GM19324 (cell line): ENCODE data around the gene CLIC6.

Experiments used
- ATAC-seq: cut with Tn5 transposase; IDR thresholded peaks from one replicate; pipeline ENCODE4 v1.9.1; 2021; ENCODE audit warnings: mild to moderate bottlenecking, moderate library complexity; ENCODE audit not compliant: unreplicated experiment, low FRiP score

Gene CLIC6

GRCh38 chr21:34668803-34669148, at the start of gene CLIC6:
CLIC6 (plus strand) TSS chr21:34668994; CDS start chr21:34669389, 395 bp downstream.
- no peak for ATAC-seq

GRCh38 chr21:34619841-34620665, 48.7 kb upstream of the CLIC6 start:
- no peak for ATAC-seq

GRCh38 chr21:34621434-34622350, 47.1 kb upstream of the CLIC6 start:
- no peak for ATAC-seq

GRCh38 chr21:34623516-34623915, 45.3 kb upstream of the CLIC6 start:
- no peak for ATAC-seq

DNA sequence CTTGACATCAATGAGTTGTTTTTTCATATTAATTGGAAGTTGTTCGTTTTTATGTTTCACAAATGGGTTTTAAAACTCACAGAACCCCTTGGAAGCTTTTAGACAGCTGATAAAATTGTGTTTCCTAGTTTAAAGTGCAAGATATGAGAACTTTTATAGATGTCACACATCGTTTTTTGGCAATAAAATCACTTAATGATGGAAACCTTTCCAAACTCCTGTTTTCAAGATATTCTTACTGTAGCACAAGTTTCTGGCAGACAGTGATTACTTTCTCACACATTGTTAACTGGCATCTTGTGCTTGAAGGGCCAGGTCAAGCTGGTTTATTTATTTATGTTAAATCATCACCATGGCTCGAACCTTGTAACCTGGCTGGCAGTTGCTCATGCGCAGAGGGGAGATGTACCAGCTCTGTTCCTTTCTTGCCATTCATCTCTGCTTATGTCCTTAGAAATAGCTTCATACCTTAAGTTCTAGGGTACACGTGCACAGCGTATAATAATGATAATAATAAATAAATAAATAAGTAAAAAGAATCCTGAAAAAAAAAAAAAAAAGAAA, 43.7 kb upstream of the CLIC6 start:
- no peak for ATAC-seq

DNA sequence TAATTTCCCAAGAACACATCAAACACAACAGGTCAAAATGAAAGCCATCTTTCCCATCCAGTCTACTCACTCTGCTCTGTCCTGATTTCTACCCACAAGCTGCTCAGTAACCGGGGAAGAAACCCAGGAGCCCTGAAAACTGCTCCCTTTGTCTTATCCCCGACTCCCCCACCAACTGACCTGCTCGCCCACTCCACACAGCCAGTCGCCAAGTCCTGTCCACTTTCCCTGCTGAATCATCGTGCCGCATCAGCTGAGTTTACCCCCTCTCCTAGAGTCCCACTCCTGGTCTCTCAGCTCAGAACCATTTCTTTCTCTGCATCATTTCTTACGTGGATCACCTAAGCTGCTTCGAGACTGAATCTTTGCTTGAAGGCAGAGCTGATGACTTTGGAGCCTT, 42.7 kb upstream of the CLIC6 start:
- ATAC-seq = no peak

GRCh38 chr21:34630536-34631143, 38.2 kb upstream of the CLIC6 start:
- no peak for ATAC-seq

GRCh38 chr21:34632498-34632897, 36.3 kb upstream of the CLIC6 start:
- no peak for ATAC-seq

DNA sequence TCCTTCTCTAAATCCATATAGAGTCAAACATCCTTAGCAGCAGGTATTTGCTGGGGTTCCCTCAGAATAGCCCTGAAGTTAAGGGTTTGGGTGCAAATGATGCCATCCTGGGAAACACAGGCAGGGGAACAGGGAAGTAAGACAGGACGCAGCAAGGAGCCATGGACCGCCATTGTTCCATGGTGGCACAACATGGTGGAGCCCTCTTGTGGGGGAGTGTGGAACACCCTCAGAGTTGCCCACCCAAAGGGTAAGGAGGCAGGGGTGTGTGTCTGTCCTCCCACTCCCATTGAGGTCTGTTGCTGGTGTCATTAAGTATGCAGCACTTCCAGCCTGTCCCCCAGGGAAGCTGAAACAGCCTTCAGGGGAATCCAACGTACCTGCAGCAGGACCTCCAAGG, 33.5 kb upstream of the CLIC6 start:
- ATAC-seq = no peak

DNA sequence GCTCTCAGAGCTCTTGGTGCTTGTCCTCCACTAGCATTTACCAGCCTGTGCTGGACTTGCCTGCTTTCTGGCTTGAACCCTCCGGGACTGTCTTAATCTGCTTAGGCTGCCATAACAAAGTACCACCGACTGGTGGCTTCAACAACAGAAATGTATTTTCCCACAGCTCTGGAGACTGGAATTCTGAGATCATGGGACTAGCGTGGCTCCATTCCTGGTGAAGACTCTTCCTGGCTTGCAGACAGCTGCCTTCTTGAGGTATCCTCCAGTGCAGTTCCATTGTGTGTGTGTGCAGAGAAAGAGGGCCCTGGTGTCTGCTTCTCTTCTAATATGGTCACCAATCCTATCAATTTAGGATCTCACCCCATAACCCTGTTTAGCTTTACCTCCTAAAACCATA, 31.8 kb upstream of the CLIC6 start:
- no peak for ATAC-seq

DNA sequence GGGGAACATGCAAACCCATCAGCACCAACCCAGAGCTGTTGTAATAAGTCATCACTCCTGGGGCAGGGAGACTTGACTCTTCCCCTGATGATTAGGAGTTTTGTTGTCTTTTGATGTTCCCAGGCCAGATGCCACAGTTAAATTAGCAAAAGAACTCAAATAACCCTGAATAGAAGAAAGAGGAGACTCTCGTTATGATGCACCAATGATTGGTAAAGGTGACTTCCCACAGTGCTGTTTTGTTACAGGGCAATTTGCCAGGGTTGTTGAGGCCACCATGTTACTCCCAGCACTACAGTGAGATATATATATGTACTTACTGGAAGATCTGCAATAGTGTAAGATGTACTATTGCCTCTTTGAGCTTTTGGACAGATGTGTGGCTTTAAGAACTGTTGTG, 29.5 kb upstream of the CLIC6 start:
- ATAC-seq = no peak

- no peak for ATAC-seq
Observed at GRCh38 chr21:34639882-34640788, 28.7 kb upstream of the CLIC6 start.

GRCh38 chr21:34640858-34641257, 27.9 kb upstream of the CLIC6 start:
- ATAC-seq = no peak

- no peak for ATAC-seq
Observed at GRCh38 chr21:34642211-34643075, 26.4 kb upstream of the CLIC6 start.

DNA sequence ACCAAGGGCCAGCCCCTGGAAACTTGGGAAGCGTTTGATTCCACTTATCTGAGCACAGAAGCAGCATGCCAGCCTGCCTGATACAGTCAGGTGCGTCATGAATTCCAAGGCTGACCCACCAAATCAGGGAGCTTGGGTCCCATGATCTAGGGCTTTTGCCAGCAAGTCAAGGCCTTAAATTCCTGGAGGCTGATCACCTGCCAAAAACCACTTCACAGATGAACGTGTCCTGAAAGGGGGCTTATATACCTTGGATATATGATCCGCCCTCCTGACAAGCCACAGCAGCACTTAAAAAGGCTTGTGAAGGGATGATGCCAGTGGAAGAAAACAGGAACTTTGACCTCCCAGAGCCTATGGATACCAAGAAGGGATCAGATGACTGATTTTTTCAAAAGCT, 24.0 kb upstream of the CLIC6 start:
- ATAC-seq = no peak

DNA sequence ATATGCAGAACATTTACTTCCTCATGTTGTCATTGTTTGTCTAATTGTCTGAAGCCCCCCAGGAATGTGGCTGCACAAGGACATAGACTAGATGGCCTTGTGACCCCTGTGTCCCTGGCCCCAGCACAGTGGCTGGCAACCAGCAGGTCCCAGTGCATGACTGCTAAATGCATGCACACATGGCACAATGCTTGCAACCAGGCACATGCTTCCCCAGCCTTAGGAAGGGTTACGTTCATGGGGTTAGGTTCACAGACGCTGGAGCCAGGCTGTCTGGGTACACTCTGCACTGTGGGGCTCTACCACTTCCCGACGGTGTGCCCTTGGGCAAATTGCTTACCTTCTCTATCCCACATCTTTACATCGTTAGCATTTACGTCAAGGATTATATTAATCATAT, 21.2 kb upstream of the CLIC6 start:
- ATAC-seq = no peak

- ATAC-seq = no peak
Observed at GRCh38 chr21:34648739-34649297, 20.0 kb upstream of the CLIC6 start.

GRCh38 chr21:34649400-34649799, 19.4 kb upstream of the CLIC6 start:
- no peak for ATAC-seq
